Measurements from ENCODE around the gene BSDC1. TPM values are rescaled to one million over a fixed set of nuclear protein-coding genes. Genes with fewer than 3 reads are reported as not detected.

The BSDC1 gene
- total RNA-seq, 1 donor from 2014 or later = 71.9 TPM

DNA sequence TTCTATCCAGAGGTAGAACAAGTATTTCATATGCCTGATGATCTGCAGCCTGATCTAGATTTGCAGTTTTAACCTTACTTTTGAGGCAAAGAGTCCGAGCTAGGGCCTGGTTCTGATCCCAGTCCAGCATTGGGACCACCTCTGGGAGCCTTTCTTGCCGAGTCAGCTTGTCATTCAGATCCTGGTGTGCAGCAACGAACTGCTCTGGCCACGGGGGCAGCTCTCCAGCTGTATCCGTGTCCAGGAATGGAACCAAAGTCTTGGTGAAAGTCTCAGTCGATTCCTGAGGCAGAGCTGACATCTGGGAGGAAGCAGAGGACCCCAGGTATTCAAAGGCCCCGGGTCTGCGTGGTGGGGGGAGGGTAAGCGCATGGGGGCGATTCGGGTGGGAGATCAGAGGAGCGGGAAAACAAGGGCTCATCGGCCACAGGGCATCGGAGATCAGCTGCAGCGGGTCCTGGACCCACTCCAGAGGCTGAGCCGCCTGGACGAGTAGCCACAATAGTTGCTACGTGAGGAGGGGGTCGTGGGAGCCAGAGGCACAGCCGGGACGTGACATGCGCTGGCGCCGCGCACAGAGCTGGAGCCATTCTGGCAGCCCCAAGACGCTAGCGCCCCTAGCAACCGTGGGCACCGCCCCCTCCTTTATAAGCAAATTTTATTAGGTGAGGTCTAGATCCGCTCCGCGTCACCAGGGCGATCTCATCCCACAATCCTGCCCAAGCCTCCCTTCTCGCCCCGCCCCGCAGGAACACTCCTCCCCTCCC, 32.4 kb upstream of the BSDC1 start:
- DNase-seq (ENCODE audit: low read depth) (peak; percentile 12), FAIRE-seq (no peak)
- Histone ChIP-seq H3K9me3 (ENCODE audit: insufficient read depth, low read depth, low read length) (no peaks in the 10 kb centered on the region), H2AFZ (ENCODE audit: low read depth, low read length) (peak overlapping the region; percentile 74), H3K4me3 (ENCODE audit: insufficient read depth, low read depth, low read length) (peak overlapping the region; percentile 37), H3K27me3 (ENCODE audit: insufficient read depth, low read length) (peaks cover 41% of the 10 kb centered on the region), H4K20me1 (ENCODE audit: insufficient read depth, low read length) (no peaks in the 10 kb centered on the region), H3K27ac (ENCODE audit: low read depth, low read length) (no peak overlapping the region), H3K79me2 (ENCODE audit: insufficient read depth, low read length) (no peaks in the 10 kb centered on the region), H3K36me3 (ENCODE audit: insufficient read depth, low read length) (no peaks in the 10 kb centered on the region), H3K4me1 (ENCODE audit: insufficient read depth, low read length) (peaks cover 7% of the 10 kb centered on the region), H3K4me2 (ENCODE audit: low read length) (peak overlapping the region; percentile 88), H3K9ac (ENCODE audit: low read length) (no peak overlapping the region)
- H3K36me3 Mint-ChIP-seq (ENCODE audit: low read depth, unreplicated experiment) = no peaks in the 10 kb centered on the region
- H3K27me3 Mint-ChIP-seq (ENCODE audit: low read depth, unreplicated experiment) = peaks cover 32% of the 10 kb centered on the region
- TF ChIP-seq, protein P1, sequence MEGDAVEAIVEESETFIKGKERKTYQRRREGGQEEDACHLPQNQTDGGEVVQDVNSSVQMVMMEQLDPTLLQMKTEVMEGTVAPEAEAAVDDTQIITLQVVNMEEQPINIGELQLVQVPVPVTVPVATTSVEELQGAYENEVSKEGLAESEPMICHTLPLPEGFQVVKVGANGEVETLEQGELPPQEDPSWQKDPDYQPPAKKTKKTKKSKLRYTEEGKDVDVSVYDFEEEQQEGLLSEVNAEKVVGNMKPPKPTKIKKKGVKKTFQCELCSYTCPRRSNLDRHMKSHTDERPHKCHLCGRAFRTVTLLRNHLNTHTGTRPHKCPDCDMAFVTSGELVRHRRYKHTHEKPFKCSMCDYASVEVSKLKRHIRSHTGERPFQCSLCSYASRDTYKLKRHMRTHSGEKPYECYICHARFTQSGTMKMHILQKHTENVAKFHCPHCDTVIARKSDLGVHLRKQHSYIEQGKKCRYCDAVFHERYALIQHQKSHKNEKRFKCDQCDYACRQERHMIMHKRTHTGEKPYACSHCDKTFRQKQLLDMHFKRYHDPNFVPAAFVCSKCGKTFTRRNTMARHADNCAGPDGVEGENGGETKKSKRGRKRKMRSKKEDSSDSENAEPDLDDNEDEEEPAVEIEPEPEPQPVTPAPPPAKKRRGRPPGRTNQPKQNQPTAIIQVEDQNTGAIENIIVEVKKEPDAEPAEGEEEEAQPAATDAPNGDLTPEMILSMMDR (IDR thresholded peaks at IDR 0.05; ENCODE audit: insufficient read depth, low read depth, low read length) = no peak
- peak; percentile 32 for TF ChIP-seq EZH2 (IDR thresholded peaks at IDR 0.05; ENCODE audit: insufficient read depth, low read length)
- no peaks in the 10 kb centered on the region for H3K4me1 Mint-ChIP-seq (ENCODE audit: low read depth, unreplicated experiment)
- H3K27ac Mint-ChIP-seq (ENCODE audit: unreplicated experiment) = no peak overlapping the region
- no peak overlapping the region for H3K4me3 Mint-ChIP-seq (ENCODE audit: unreplicated experiment)
- H3K9me3 Mint-ChIP-seq (ENCODE audit: unreplicated experiment) = peaks cover 9% of the 10 kb centered on the region

- Histone ChIP-seq H3K79me2 (ENCODE audit: insufficient read depth, low read length) (no peaks in the 10 kb centered on the region), H3K36me3 (ENCODE audit: insufficient read depth, low read length) (no peaks in the 10 kb centered on the region), H3K9me3 (ENCODE audit: insufficient read depth, low read depth, low read length) (no peaks in the 10 kb centered on the region), H3K4me1 (ENCODE audit: insufficient read depth, low read length) (peaks cover 4% of the 10 kb centered on the region), H3K27me3 (ENCODE audit: insufficient read depth, low read length) (peaks cover 23% of the 10 kb centered on the region), H3K4me3 (ENCODE audit: insufficient read depth, low read depth, low read length) (no peak overlapping the region), H3K9ac (ENCODE audit: low read length) (no peak overlapping the region), H3K27ac (ENCODE audit: low read depth, low read length) (no peak overlapping the region), H3K4me2 (ENCODE audit: low read length) (no peak overlapping the region), H2AFZ (ENCODE audit: low read depth, low read length) (no peak overlapping the region), H4K20me1 (ENCODE audit: insufficient read depth, low read length) (no peaks in the 10 kb centered on the region)
- Mint-ChIP-seq H3K27me3 (ENCODE audit: low read depth, unreplicated experiment) (peaks cover 28% of the 10 kb centered on the region), H3K4me3 (ENCODE audit: unreplicated experiment) (no peak overlapping the region), H3K27ac (ENCODE audit: unreplicated experiment) (no peak overlapping the region), H3K9me3 (ENCODE audit: unreplicated experiment) (peaks cover 23% of the 10 kb centered on the region), H3K4me1 (ENCODE audit: low read depth, unreplicated experiment) (no peaks in the 10 kb centered on the region), H3K36me3 (ENCODE audit: low read depth, unreplicated experiment) (no peaks in the 10 kb centered on the region)
- no peak for TF ChIP-seq EZH2 (IDR thresholded peaks at IDR 0.05; ENCODE audit: insufficient read depth, low read length)
- TF ChIP-seq, protein P1 (IDR thresholded peaks at IDR 0.05; ENCODE audit: insufficient read depth, low read depth, low read length) = no peak
- DNase-seq (ENCODE audit: low read depth) (no peak), FAIRE-seq (no peak)
Measured at GRCh38 chr1:32421775-32422174, 27.5 kb upstream of the BSDC1 start.
